IPS-18c (cell line): ENCODE results near the gene LRP5.

Source experiments
- H3K4me3 ChIP-seq: 2 replicates; pipeline ENCODE4 v1.7.0; 2013; ENCODE audit warnings: low read depth, mild to moderate bottlenecking, low read length, moderate library complexity; ENCODE audit not compliant: insufficient read depth
- H3K9me3 ChIP-seq: one replicate; pipeline ENCODE4 v1.6.1; 2013; ENCODE audit warnings: mild to moderate bottlenecking, low read length, moderate library complexity; ENCODE audit not compliant: control insufficient read depth, insufficient read depth

LRP5 gene

GRCh38 chr11:68300076-68300830, 12.1 kb upstream of the LRP5 start:
- no peak overlapping the region for H3K4me3 ChIP-seq
- H3K9me3 ChIP-seq: peaks cover 11% of the 10 kb centered on the region

- H3K9me3 ChIP-seq: peaks cover 11% of the 10 kb centered on the region
- no peak overlapping the region for H3K4me3 ChIP-seq
Observed at GRCh38 chr11:68302256-68302655, 10.1 kb upstream of the LRP5 start.

DNA sequence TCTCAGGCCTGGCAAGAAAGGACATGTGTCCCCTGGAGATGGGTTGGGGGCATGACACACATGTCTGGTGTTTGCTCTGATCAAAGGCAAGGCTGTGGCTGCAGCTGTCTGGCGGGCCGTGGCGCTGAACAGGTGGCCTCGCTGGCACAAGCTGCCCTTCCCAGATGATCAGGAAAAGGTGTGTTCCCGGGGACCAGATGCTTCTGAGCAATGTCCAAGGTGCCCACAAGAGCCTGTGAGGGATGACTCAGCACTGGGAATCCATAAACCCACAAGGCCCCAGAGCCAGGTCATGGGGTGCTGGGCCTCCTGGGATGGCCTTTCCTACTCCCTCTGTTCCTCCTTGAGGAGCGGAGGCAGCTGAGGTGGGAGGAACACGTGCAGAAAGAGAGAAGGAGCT, 9.7 kb upstream of the LRP5 start:
- Histone ChIP-seq H3K9me3 (peaks cover 11% of the 10 kb centered on the region), H3K4me3 (no peak overlapping the region)

DNA sequence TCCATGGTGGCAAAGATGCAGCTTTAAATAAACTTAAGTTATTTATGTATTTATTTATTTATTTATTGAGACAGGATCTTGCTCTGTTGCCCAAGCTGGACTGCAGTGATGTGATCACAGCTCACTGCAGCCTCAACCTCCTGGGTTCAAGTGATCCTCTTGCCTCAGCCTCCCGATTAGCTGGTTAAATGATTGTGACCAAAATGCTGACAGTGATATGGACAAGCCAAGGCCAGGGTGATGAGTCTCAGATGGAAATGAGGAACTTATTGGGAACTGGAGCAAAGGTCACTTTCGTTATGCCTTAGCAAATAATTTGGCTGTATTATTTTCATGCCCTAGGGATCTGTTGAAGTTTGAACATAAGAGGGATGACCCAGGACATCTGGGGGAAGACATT, 9.3 kb upstream of the LRP5 start:
- Histone ChIP-seq H3K4me3 (no peak overlapping the region), H3K9me3 (peaks cover 11% of the 10 kb centered on the region)

GRCh38 chr11:68303982-68304780, 8.2 kb upstream of the LRP5 start:
- H3K4me3 ChIP-seq: no peak overlapping the region
- peaks cover 11% of the 10 kb centered on the region for H3K9me3 ChIP-seq

DNA sequence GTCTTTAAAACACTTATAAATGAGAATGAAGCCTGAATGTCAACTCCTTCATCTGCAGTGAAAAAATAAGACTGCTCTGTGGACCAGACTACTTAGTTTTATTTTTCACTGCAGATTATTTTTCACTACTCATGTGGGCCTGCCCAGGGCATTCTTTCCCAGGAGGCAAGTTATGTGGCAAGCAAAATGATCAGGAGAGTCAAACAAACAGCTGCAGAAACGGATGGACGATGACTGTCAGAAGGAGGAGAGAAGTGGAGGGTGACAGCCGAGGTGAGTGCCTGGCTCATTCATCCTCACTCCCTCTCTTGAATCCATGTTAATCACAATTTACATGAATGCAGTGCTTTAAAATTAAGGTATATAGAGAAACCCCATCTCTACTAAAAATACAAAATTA, 5.8 kb upstream of the LRP5 start:
- Histone ChIP-seq H3K4me3 (no peak overlapping the region), H3K9me3 (peaks cover 11% of the 10 kb centered on the region)

DNA sequence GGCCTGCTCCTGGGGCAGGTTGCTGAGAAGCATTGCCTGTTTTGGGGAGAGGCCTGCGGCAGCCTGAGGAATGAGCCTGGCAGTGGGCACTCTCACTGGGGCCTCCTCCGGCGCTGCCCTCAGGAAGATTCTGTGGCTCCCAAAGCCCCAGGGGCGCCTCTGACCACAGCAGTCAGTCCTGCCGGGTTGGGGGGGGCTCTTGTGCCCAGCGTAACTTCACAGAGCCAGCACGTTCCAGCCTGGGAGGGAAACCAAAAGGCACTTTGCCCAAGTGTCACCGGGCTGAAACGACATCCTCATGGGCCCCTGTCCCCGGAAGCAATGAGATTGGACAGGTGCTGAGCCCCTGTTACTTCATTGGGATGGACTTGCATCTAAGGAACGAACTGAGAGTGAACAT, 4.3 kb upstream of the LRP5 start:
- Histone ChIP-seq H3K9me3 (peaks cover 11% of the 10 kb centered on the region), H3K4me3 (no peak overlapping the region)

DNA sequence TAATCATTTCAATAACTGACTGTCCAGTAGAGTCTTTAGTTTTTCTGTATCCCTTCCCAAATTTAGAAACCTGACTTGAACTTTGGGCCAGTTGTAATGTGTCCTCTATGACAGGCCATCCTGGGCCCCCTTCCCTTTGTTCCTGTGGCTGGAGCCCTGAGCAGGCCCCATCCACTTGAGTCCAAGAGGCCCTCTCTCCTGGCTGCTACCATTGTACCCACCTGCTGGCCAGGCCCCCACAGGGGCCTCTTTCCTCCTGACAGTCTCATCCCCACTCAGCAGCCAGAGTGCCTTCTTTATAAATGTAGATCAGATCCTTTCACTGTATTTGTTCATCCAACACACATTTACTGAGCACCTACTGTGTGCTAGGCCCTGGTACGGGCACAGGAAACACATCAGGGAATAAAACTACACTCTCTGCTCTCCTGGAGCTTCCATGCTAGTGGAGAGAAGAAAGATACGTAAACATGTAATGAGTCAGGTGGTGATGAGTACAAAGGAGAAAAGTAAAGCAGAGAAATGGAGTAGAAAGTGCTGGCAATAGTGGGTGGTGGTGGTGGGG, 2.7 kb upstream of the LRP5 start:
- Histone ChIP-seq H3K9me3 (peaks cover 2% of the 10 kb centered on the region), H3K4me3 (no peak overlapping the region)

DNA sequence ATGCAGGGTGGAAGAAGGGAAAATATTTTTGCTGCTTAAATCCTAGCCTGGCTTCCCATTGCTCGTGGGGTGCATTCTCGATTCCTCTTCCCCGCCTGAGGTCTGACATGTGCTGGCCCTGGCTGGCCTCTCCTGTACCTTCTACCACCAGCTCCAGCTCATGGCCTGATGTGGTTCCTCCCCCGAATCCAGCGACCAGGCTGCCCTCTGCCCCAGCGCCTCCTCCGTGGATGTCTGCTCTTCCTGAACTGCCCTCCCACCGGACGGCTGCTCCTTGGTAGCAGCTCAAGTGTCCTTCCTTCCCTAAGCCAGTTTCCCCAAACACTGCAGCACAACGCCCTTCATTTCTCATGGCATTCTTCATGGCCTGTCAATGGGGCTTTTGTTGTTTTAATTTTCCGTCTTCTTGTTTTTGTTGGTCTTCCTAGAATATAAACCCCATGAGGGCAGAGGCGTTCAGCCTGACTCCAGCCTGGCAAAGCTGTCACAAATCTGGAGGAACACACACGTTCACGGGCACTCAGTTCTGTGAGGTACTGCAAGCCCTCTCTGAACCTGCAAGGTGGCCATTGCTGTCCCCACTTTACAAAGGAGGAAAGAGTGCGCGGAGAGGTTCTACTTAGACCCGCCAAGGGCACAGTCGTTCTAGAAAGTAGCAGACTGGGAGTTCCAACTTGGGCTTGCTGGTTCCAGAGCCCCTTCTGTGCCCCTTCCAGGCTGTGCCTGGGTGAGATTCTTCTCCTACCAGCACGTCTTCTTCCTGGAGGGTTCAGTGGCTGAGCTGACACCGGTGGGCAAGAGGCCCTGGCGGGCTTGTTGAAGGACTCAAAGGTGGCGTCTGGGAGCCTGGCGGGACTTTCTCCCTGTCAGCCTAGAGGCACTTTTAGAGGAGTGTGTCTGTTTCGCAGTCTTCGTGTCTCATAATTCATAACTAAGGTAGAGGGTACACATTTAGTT, 953 bp upstream of the LRP5 start:
- H3K4me3 ChIP-seq: no peak overlapping the region; the same call in 1 of the 2 replicates
- peaks cover 2% of the 10 kb centered on the region for H3K9me3 ChIP-seq

DNA sequence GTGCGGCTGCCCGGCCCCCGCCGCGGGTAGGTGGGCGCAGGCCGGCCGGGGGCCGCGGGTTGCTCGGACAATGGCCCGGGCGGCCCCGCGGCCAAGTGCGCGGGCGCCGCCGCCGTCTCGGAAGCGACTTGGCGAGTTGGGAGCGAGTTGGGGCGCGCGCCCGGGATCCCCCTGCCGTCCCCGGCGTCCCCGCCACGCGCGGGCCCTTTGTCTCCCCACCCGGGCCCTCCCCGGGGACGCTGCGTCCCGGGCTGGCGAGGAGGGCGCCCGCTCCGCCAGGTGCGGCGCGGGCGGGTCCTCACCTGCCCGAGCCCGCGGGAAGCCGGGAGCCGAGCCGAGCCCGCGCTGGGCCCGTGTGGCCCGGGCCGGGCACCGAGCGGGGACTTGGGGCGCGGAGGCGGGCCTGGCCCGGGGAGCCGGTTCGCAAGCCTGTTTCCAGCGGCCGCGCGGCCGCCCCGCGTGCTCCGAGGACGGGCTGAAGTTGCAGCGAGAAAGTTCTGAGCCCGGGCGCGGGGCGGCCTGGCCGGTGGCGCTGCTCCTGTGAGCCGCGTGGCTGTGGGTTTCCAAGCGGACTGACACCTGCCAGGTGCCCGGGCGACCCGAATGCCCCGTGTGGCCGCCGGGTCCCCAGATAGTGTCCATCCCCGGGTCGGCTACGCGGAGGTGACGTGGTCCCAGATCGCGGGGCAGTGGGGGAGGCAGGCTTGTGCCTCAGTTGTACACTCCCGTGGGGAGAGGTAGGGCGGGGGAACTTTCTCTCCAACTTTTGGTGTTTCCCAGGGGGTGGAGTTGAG, 586 bp downstream of the LRP5 start:
- H3K4me3 ChIP-seq: peak overlapping the region; percentile 66
- H3K9me3 ChIP-seq: peaks cover 2% of the 10 kb centered on the region

GRCh38 chr11:68313574-68314202, 1.3 kb downstream of the LRP5 start:
- Histone ChIP-seq H3K4me3 (peak overlapping the region; percentile 66), H3K9me3 (peaks cover 2% of the 10 kb centered on the region)

DNA sequence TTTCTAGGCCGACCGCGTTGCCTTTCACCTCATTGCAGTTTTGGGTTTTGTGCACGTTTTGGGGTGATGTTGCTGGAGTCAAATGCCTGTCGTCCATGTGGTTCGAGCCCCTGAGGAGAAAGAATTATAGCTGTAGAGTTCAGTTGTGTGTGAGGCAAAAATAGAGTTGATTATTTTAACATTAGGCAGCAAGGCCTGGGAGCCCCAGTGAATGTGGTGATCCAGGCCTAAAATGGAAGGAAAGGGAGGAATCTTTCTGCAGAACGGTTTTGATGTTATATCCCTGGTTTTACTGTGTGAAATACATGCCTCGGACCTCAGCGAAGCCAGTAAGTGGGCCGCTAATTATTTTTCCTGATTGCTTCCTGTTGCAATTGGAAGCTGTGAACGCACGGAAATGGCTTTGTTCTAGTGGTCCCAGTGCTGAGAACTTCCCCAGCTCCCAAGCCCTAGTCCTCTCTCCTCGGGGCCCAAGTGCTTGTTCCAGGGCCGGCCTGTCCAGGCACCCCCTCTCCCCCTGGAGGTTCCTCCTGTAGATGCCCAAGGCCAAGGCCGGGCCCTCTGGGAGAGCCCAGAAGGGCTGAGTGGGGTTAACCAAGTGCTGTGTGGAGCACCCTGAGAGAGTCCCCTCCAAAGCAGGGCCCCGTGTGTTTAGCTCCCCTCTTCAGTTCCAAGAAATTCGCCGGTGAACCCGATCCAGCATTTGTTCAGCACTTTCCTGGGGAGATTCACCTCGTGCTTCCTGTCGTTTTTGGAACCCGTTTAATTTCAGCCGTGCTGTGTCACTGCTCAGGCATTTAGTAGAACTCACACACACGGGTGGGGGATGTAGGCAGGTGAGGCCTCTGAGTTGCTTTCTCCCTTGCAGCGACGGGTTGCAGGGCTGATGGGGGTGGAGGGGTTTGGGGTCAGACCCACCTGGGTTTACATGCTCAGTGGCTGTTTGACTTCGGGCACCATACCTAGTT, 2.1 kb downstream of the LRP5 start:
- H3K9me3 ChIP-seq: peaks cover 2% of the 10 kb centered on the region
- H3K4me3 ChIP-seq: peak overlapping the region; percentile 66

DNA sequence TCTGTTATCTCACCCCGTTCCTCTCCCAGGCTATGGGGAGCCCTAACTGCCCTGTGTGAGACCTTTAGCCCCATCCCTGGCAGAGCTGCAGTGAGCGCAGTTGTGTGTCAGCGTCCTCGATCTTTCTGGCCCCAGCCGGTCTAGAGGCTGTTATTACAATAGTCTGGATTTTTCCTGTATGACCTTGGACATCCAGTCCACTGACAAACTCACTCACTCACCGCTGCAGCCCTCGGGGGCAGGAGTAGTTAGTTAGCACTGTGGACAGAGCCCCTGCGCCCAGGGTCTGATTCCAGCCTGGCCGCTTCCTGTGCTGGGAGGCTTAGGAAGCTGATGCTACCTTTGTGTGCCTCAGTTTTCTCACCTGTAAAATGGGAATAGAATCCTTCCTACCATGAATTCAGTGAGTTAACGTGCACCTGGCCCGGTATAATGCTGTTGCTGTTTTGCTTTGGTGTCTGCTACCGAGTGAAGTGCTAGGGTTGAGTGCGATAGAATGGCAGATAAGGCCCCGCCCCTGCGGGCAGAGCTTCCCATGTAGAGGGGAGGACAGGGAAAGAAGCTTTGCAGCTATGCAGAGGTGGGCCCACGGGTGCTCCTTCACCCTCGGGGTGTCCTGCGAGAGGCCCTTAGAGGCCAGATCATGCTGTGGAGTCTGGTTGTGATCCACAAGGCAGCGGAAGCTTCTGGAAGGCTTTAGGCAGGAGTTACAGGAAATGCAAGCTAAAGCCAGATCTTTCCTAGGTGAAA, 3.0 kb downstream of the LRP5 start:
- Histone ChIP-seq H3K9me3 (peaks cover 2% of the 10 kb centered on the region), H3K4me3 (no peak overlapping the region)

GRCh38 chr11:68317147-68317785, 4.9 kb downstream of the LRP5 start:
- Histone ChIP-seq H3K4me3 (no peak overlapping the region), H3K9me3 (peaks cover 2% of the 10 kb centered on the region)
